GM18498 (cell line): ENCODE measurements around the gene TST.

Experiments
- ATAC-seq: cut with Tn5 transposase; IDR thresholded peaks from one replicate; pipeline ENCODE4 v1.9.1; 2021; ENCODE audit warnings: mild to moderate bottlenecking, moderate library complexity; ENCODE audit not compliant: unreplicated experiment

Gene TST

GRCh38 chr22:37054056-37054395, 34.8 kb upstream of the TST start:
- no peak for ATAC-seq

GRCh38 chr22:37053310-37054055, 34.2 kb upstream of the TST start:
- ATAC-seq, result no peak

GRCh38 chr22:37052386-37053309, 33.4 kb upstream of the TST start:
- no peak for ATAC-seq

GRCh38 chr22:37051391-37052385, 32.4 kb upstream of the TST start, which contains the start of gene KCTD17:
KCTD17 (plus strand) TSS chr22:37051742; CDS start chr22:37051761, 19 bp downstream.
- peak; percentile 91 for ATAC-seq

- ATAC-seq, result no peak
These were observed 31.7 kb upstream of the TST start for GRCh38 chr22:37050913-37051312.

- no peak for ATAC-seq
These were observed 30.0 kb upstream of the TST start for GRCh38 chr22:37049224-37049623.

GRCh38 chr22:37048133-37048532, 28.9 kb upstream of the TST start:
- no peak for ATAC-seq

- ATAC-seq, result no peak
These were observed 27.8 kb upstream of the TST start for GRCh38 chr22:37047006-37047405.

GRCh38 chr22:37046589-37046988, 27.3 kb upstream of the TST start:
- ATAC-seq, result no peak

- ATAC-seq, result no peak
These were observed 26.7 kb upstream of the TST start for GRCh38 chr22:37045958-37046357.

- ATAC-seq, result no peak
These were observed 25.7 kb upstream of the TST start for GRCh38 chr22:37044634-37045625.

- no peak for ATAC-seq
These were observed 24.7 kb upstream of the TST start for GRCh38 chr22:37043828-37044538.

GRCh38 chr22:37043209-37043827, 24.1 kb upstream of the TST start:
- no peak for ATAC-seq

GRCh38 chr22:37039466-37039865, 20.2 kb upstream of the TST start:
- ATAC-seq, result no peak

GRCh38 chr22:37037669-37038068, 18.4 kb upstream of the TST start:
- no peak for ATAC-seq

GRCh38 chr22:37036655-37037377, 17.6 kb upstream of the TST start:
- ATAC-seq, result no peak

GRCh38 chr22:37033605-37034430, 14.6 kb upstream of the TST start:
- ATAC-seq, result no peak
